Stimulated activated naive CD8-positive, alpha-beta T cell treated with anti-CD3 and anti-CD28 coated beads, Interleukin-15, amount 100 ng/mL, for 72 hours (primary cell): ENCODE results near the gene DOK6.

Source experiments
- ATAC-seq: fragments of 150-1000 bp; cut with Tn5 transposase; 2 replicates; pipeline ENCODE4 v1.10.0; 2021; ENCODE audit warnings: mild to moderate bottlenecking, moderate library complexity
- DNase-seq, 2 donors: peaks; one replicate each; pipeline ENCODE4 v3.0.0; 2021 to 2022
- H3K27ac Mint-ChIP-seq, 2 donors: one replicate each; pipeline ENCODE4 v1.8.0; 2022; ENCODE audit warnings: mild to moderate bottlenecking in 2 of 2, mixed read lengths in 2 of 2, moderate library complexity in 2 of 2
- H3K27me3 Mint-ChIP-seq: one replicate; pipeline ENCODE4 v1.8.0; 2022; ENCODE audit warnings: mixed read lengths
- H3K4me1 Mint-ChIP-seq: one replicate; pipeline ENCODE4 v1.8.0; 2022; ENCODE audit warnings: mild to moderate bottlenecking, mixed read lengths
- H3K4me3 Mint-ChIP-seq, 2 donors: one replicate each; pipeline ENCODE4 v1.8.0; 2022; ENCODE audit warnings: mild to moderate bottlenecking in 2 of 2, mixed read lengths in 2 of 2, moderate library complexity in 1 of 2
- H3K9me3 Mint-ChIP-seq, 2 donors: one replicate each; pipeline ENCODE4 v1.8.0; 2022; ENCODE audit warnings: mixed read lengths in 2 of 2

The DOK6 gene

DNA sequence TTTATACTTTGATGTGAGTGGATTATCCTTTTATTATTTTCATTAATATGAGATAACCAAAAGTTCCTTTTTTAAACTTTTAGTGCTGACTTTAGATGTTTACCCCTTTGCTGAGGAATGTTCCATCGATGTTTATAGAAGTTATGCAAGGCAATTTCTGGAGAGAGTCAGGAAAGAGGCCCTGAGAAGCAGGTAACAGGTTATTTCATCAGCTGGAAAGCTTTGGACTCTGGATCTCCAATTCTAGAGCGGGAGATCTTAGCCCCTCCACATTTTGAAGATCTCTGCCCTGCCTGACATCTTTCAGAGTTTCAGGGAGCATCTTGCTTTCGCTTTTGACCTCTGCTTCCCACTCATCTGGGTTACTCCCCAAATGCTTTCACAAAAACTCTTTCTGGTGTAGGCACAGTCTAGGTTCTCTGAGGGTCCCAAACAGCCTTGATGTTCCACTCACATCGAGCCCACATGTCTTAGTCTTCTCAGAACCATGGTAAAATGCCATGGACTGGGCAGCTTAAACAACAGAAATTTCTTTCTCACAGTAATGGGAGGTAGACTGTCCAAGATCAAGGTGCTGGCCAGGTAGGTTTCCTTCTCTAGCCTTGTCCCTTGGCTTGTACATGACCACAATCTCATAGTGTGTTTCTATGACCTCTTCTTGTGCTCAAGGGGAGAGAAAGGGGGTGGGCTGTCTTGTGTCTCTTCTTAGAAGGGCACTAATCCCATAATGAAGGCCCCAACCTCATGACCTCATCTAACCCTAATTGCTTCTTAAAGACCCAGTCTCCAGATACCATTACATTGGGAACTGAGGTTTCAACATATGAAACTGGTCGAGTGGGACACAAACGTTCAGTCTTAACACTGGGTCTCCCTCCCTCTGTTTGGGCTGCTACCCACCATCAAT, 87.1 kb downstream of the DOK6 start:
- peaks cover 9% of the 10 kb centered on the region for H3K27me3 Mint-ChIP-seq
- peaks cover 4% of the 10 kb centered on the region for H3K4me1 Mint-ChIP-seq
- ATAC-seq (no peak), DNase-seq (no peak)
- no peak overlapping the region for H3K27ac Mint-ChIP-seq
- H3K4me3 Mint-ChIP-seq, result no peak overlapping the region
- H3K9me3 Mint-ChIP-seq, result peaks cover 7% of the 10 kb centered on the region in 2 donors

DNA sequence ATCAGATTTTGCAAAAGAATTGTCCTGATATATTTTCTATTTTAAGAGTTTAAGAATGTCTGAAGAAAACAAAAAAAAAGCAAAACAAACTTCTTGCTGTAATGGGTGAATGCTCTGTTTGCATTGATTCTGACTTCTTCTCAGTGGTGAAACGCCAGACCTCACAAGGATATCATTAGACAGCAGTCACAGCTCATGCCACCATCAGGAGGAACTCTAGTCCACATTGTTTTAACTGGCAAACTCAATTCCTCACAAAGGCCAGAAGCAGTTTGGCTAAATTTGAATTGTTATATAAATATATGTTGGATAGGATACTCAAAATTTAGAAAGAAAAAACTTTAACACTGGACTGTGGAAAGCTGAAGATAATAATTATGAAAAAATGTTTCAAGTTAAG, 89.4 kb downstream of the DOK6 start:
- H3K4me3 Mint-ChIP-seq, result no peak overlapping the region
- H3K27ac Mint-ChIP-seq, result no peak overlapping the region
- DNase-seq, result no peak
- peaks cover 7% of the 10 kb centered on the region in 2 donors for H3K9me3 Mint-ChIP-seq
- no peak for ATAC-seq
- H3K27me3 Mint-ChIP-seq, result peaks cover 2% of the 10 kb centered on the region
- no peaks in the 10 kb centered on the region for H3K4me1 Mint-ChIP-seq

DNA sequence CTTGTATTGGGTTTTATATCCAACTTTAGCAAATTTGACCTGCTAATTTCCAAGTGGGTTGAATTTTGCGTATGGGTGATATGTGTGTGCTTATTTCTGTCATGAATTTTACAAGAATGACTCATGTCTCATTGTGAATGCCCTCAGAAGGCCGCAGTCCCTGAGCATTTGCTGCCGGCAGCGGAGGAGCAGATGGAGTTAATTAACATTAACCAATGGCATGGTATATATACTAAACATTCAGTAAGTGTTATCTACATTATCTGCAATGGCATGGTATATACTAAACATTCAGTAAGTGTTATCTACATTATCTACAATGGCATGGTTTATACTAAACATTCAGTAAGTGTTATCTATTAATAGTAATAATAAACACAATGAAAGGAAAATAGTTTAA, 90.1 kb downstream of the DOK6 start:
- no peaks in the 10 kb centered on the region for H3K4me1 Mint-ChIP-seq
- H3K9me3 Mint-ChIP-seq, result peaks cover 7% of the 10 kb centered on the region in 2 donors
- no peaks in the 10 kb centered on the region for H3K27me3 Mint-ChIP-seq
- DNase-seq (no peak), ATAC-seq (no peak)
- no peak overlapping the region for H3K4me3 Mint-ChIP-seq
- H3K27ac Mint-ChIP-seq, result no peak overlapping the region

DNA sequence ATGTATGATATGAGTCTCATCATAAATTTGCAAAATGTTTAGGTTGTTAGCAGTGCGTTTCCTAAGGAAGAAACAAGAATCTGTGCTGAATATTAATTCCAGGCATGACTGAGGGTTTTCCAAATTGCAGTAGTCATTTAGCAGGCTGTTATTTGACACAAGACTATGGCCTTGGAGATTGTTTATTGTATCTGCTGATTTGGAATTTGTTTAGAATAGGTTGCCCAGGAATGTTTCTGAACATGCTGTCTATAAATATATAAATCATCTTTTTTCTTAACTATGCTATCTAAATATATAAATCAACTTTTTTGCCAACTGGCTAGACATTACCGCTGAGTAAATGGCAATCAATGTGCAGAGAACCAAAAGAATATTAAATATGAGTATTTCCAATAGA, 90.9 kb downstream of the DOK6 start:
- H3K27ac Mint-ChIP-seq, result no peak overlapping the region
- no peaks in the 10 kb centered on the region for H3K4me1 Mint-ChIP-seq
- no peak overlapping the region for H3K4me3 Mint-ChIP-seq
- ATAC-seq (no peak), DNase-seq (no peak)
- peaks cover 7% of the 10 kb centered on the region in 2 donors for H3K9me3 Mint-ChIP-seq
- no peaks in the 10 kb centered on the region for H3K27me3 Mint-ChIP-seq

DNA sequence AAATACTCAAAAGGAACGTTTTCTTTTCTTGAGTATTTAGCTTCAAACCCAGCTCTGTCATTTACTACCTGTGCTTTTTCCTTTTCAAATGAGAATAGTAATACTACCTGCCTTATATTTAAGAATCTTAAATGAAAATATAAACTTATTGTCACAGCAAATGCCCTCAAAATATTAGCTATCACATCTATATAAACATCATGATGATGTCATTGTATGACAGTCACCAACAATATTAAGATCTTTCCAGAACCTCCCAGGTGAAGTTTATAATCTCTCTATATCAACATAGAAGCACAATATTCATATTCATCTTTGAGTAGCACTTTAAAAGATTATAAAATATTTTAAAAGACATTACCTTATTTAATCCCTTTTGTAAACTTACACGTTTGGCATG, 92.2 kb downstream of the DOK6 start:
- DNase-seq, result no peak

DNA sequence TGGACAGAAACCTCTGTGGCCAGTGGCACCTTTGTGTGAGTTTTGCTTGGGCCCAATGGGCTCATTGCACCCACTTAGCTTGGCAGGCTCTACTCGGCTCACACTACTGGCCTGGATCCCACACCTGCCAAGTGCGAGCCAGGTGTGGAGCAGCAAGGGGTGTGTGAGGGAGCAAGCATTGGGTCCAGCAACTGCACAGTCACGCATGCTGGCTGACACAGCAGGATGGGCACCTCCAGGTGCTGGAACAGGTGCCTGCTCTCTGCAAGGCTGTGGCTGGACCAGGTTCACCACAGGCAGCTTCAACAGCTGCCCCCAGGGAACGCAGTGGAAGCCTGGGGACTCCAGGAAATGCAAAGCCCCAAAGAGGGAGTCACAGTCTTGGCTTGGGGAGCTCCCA, 94.2 kb downstream of the DOK6 start:
- DNase-seq, result no peak
- Mint-ChIP-seq H3K27ac (no peak overlapping the region), H3K4me3 (no peak overlapping the region), H3K4me1 (no peaks in the 10 kb centered on the region), H3K9me3 (no peaks in the 10 kb centered on the region), H3K27me3 (no peaks in the 10 kb centered on the region)
- ATAC-seq, result peak; percentile 9

More for the DNA sequence above, 92.2 kb downstream of the DOK6 start:
- no peak for ATAC-seq
- Mint-ChIP-seq H3K27me3 (no peaks in the 10 kb centered on the region), H3K4me1 (no peaks in the 10 kb centered on the region), H3K27ac (no peak overlapping the region), H3K9me3 (peaks cover 7% of the 10 kb centered on the region in 2 donors), H3K4me3 (no peak overlapping the region)

DNA sequence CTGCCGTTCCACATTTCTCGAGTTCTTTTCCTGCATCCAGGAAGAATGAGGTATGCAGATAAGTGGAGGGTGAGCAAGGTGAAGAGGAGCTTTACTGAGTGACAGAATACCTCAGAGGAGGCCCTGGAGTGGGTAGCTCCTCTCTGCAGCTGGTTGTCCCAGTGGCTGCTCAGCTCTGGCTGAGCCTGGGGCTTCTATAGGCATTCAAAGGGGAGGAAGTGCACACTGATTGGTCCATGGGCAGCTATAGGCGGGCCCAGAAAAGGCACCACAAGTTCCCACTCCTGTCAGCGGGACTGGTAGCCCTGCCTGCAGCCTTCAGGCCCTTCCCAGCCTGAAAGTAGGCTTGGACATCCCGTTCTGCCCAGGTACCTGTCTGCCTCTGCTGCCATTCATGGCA, 94.7 kb downstream of the DOK6 start:
- ATAC-seq, result peak; percentile 37

DNA sequence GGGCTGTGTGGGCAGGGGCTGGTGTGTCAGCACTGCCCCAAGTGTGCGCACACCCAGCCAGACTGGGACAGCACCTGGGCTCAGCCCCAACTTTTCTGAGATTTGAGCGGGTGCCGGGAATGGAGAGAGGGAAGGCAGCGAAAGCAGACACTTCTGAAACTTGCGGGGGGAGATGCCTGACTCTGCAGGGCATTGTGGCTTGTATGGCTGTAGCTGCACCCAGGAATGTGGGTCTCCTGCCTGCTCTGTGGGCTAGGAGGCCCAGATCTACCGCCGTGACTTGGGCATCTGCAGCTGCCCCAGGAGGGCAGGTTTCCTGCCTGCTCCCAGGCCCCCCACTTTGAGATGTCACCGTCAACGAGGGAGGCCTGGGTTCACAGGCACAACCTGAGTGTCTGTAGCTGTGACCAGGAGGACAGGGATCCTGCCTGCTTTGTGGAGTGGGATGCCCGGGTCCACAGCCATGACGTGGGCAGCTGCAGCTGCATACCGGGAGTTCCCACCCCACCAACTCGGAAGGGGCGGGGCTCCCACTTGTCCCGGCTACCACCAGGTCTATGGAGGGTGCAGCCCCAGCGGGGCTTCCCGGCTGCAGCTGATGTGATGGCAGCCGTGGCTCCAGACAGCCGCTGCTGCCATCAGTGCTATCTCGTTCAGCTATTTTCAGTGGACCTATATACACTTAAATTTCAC, 95.3 kb downstream of the DOK6 start:
- no peaks in the 10 kb centered on the region for H3K27me3 Mint-ChIP-seq
- ATAC-seq, result no peak

More for the DNA sequence above, 94.7 kb downstream of the DOK6 start:
- Mint-ChIP-seq H3K4me1 (no peaks in the 10 kb centered on the region), H3K4me3 (no peak overlapping the region), H3K27ac (no peak overlapping the region), H3K9me3 (no peaks in the 10 kb centered on the region), H3K27me3 (no peaks in the 10 kb centered on the region)
- no peak for DNase-seq

DNA sequence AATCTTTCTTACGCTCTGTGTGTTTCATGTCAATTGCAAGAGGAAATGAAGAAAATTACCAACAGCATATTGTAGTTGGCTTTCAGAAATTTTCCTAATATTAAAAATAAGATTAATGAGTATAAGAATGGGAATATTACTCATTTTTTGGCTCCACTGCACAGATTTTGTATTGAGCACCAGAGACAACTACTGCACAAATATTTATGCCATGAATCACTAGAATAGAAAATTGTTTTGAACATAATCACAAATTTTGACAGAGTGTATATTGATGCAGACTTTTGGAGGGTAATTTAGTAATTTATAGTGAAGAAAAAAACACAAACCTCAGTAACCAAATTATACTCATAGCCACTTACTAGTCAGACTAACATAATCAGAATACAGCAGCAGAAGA, 118.3 kb downstream of the DOK6 start:
- ATAC-seq (no peak), DNase-seq (no peak)
- no peaks in the 10 kb centered on the region for H3K27me3 Mint-ChIP-seq
- no peaks in the 10 kb centered on the region for H3K4me1 Mint-ChIP-seq
- H3K9me3 Mint-ChIP-seq, result no peaks in the 10 kb centered on the region
- no peak overlapping the region for H3K4me3 Mint-ChIP-seq
- no peak overlapping the region for H3K27ac Mint-ChIP-seq

More for the DNA sequence above, 95.3 kb downstream of the DOK6 start:
- H3K27ac Mint-ChIP-seq, result no peak overlapping the region
- H3K4me3 Mint-ChIP-seq, result no peak overlapping the region
- H3K9me3 Mint-ChIP-seq, result no peaks in the 10 kb centered on the region
- no peak for DNase-seq
- H3K4me1 Mint-ChIP-seq, result no peaks in the 10 kb centered on the region

DNA sequence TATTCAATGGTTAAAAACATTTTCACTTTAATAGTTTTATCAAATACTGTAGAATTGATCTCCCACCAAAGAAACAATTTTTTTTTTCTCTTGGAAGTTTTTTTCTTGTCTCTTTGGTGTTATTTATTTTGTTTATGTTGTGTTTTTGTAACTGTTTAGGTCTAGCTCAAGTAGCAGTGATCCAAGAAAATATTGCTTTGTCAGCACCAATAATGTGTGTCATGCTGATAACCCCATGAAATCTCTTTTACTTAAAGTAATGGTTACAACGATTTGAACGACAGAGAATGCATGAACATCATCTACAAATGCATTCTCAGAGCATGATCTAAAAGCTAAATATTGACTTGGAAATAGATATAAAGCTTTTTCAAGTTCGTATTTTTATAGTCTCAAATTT, 122.9 kb downstream of the DOK6 start:
- H3K4me3 Mint-ChIP-seq, result no peak overlapping the region
- no peaks in the 10 kb centered on the region for H3K4me1 Mint-ChIP-seq
- no peak for ATAC-seq
- no peak for DNase-seq
- H3K27ac Mint-ChIP-seq, result no peak overlapping the region
- H3K27me3 Mint-ChIP-seq, result no peaks in the 10 kb centered on the region
- H3K9me3 Mint-ChIP-seq, result no peaks in the 10 kb centered on the region

DNA sequence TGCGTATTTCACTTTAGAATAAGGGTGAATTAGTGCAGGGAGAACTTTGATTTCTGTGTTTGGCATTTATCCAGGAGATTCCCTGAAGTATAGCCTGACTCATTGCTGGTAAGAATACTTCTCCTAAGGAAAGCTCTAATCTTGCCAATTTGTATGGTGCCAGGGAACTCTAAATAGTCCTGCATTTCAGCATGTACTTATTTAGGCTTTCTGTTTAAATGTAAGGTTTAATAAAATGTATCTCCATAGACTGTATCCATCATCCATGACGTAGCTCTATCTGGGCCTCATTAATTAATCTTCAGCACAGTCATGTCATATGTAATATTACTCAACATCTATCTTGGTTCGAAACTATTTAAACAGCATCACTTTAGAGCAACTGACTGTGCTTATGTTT, 127.7 kb downstream of the DOK6 start:
- ATAC-seq, result no peak
- H3K4me1 Mint-ChIP-seq, result no peaks in the 10 kb centered on the region
- no peak overlapping the region for H3K4me3 Mint-ChIP-seq
- H3K27me3 Mint-ChIP-seq, result no peaks in the 10 kb centered on the region
- no peaks in the 10 kb centered on the region for H3K9me3 Mint-ChIP-seq
- no peak overlapping the region for H3K27ac Mint-ChIP-seq
- no peak for DNase-seq

DNA sequence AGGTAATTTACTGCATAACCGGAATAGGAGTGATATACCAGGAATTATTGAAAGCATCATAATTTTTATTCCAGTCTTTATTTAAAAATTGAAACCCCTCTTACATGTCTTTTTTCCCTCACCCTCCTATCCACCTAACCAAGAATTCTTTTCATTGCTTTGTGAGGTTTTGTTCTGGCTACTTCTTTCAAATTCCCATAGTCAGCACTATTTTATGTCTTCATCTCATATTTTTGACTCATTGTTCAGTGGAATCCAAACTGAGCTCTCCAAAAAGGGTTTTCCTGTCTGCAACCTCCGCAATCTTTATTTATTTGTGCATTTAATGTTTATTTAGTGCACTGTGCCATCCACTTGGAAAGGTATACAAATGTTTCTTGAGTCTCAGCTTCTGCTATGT, 128.5 kb downstream of the DOK6 start:
- Mint-ChIP-seq H3K4me3 (no peak overlapping the region), H3K27me3 (no peaks in the 10 kb centered on the region), H3K4me1 (no peaks in the 10 kb centered on the region), H3K27ac (no peak overlapping the region), H3K9me3 (no peaks in the 10 kb centered on the region)
- ATAC-seq, result no peak
- DNase-seq, result no peak

DNA sequence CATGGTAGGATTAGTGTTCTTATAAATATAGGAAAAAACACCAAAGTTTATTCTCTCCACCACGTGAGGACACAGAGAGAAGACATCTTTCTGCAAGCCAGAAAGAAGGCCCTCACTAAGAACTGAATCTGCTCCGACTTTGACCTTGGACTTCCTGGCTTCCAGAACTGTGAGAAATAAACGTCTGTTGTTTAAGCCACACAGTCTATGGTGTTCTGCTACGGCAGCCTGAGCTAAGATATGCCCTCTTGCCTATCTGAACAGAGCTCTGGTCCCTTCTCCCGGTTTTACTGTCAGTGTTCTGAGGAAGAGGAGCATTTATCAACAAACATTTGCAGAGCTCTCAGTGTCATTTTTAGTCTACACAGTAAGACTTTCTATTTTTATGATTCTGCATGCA, 131.3 kb downstream of the DOK6 start:
- Mint-ChIP-seq H3K9me3 (no peaks in the 10 kb centered on the region), H3K27ac (no peak overlapping the region), H3K27me3 (no peaks in the 10 kb centered on the region), H3K4me3 (no peak overlapping the region), H3K4me1 (no peaks in the 10 kb centered on the region)
- ATAC-seq (no peak), DNase-seq (no peak)

DNA sequence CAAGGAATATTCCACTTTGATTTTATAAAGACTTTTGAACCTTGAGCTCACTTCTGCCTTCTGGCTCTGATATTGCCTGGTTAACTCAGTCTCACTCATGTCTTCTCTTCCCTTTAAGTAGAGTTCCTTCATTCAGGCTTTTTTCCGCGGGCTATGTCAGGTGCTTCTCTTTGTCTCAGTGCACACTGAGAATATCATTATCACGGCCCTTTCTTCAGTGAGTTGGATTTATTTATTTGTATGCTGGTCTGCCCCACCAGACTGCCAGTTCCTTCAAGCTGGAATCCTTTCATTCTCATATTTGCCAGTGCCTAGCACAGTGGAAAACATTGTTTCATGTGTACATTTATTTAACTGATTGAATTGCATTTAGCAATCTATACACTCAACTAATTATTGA, 136.5 kb downstream of the DOK6 start:
- Mint-ChIP-seq H3K4me3 (no peak overlapping the region), H3K9me3 (no peaks in the 10 kb centered on the region), H3K4me1 (no peaks in the 10 kb centered on the region), H3K27ac (no peak overlapping the region), H3K27me3 (peaks cover 9% of the 10 kb centered on the region)
- no peak for ATAC-seq
- DNase-seq, result no peak

DNA sequence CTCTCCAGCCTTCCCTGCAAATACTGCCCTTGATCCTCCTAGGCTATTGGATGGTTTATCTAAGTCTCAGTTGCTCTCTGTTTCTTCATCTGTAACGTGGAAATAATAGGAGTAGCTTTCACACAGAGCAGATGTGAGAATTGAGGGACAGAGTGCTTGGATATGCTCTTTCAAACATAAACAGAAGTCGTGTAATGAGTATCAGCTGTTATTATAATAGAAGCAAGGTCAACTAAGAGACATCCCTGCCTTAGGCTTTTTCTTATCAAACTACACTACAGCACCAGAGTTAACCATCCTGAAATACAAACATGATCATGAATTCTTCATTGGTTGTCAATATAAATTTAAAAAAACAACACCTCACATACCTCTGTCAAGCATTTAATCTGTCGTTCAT, 138.2 kb downstream of the DOK6 start:
- ATAC-seq (no peak), DNase-seq (no peak)
- no peaks in the 10 kb centered on the region for H3K4me1 Mint-ChIP-seq
- H3K27ac Mint-ChIP-seq, result no peak overlapping the region
- no peak overlapping the region for H3K4me3 Mint-ChIP-seq
- H3K9me3 Mint-ChIP-seq, result no peaks in the 10 kb centered on the region
- H3K27me3 Mint-ChIP-seq, result peaks cover 17% of the 10 kb centered on the region

DNA sequence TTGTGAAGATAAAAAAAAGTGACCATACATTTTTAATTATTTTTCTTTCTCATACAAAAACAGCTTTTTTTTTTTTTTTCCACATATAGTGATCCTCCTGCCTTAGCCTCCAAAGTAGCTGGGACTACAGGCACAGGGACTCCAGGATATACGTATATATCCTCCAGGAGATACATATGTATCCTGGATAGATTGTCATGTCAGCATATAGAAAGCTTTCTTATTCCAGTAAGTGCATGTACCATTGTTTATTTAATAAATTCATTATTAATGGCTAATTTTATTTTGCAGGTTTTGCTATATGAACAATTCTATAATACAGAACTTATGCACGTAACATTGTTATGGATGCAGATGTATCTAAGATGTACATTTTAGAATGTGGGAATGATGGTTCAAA, 138.7 kb downstream of the DOK6 start:
- ATAC-seq, result no peak
- Mint-ChIP-seq H3K27ac (no peak overlapping the region), H3K9me3 (no peaks in the 10 kb centered on the region), H3K27me3 (peaks cover 17% of the 10 kb centered on the region), H3K4me1 (no peaks in the 10 kb centered on the region), H3K4me3 (no peak overlapping the region)
- no peak for DNase-seq
